T-helper 1 cell treated with Interleukin-12 subunit alpha and Interleukin-12 subunit beta and Interleukin-4 antibody, amounts not matched to agents 30 μg/mL and 1 μg/mL, for 36 hours (primary cell): ENCODE results near the gene NOP10.
A peak's percentile ranks its signal among the peaks of the same experiment; 100 is the strongest.
"Not testable (repeated sequence)": the region's sequence is repeated elsewhere in the genome, so short reads cannot be mapped to it uniquely, and the experiment has no call there.

Experiments
- H3K27ac Mint-ChIP-seq: one replicate; pipeline ENCODE4 v1.8.0; 2021; ENCODE audit warnings: mild to moderate bottlenecking, mixed read lengths
- H3K27me3 Mint-ChIP-seq: one replicate; pipeline ENCODE4 v1.8.0; 2021; ENCODE audit warnings: low read depth, mixed read lengths
- H3K36me3 Mint-ChIP-seq: one replicate; pipeline ENCODE4 v1.8.0; 2021; ENCODE audit warnings: low read depth, mixed read lengths
- H3K4me1 Mint-ChIP-seq: one replicate; pipeline ENCODE4 v1.8.0; 2021; ENCODE audit warnings: low read depth, mixed read lengths
- H3K4me3 Mint-ChIP-seq: one replicate; pipeline ENCODE4 v1.8.0; 2021; ENCODE audit warnings: mild to moderate bottlenecking, moderate library complexity, mixed read lengths
- H3K9me3 Mint-ChIP-seq: one replicate; pipeline ENCODE4 v1.8.0; 2021; ENCODE audit warnings: mixed read lengths

NOP10 gene

GRCh38 chr15:34365091-34365825, 22.3 kb upstream of the NOP10 start:
- H3K4me1 Mint-ChIP-seq = peaks cover 26% of the 10 kb centered on the region
- H3K36me3 Mint-ChIP-seq = peaks cover 22% of the 10 kb centered on the region
- no peaks in the 10 kb centered on the region for H3K9me3 Mint-ChIP-seq
- no peaks in the 10 kb centered on the region for H3K27me3 Mint-ChIP-seq
- peak overlapping the region; percentile 99 for H3K4me3 Mint-ChIP-seq
- H3K27ac Mint-ChIP-seq = peak overlapping the region; percentile 36

GRCh38 chr15:34364041-34364440, 21.1 kb upstream of the NOP10 start:
- peaks cover 28% of the 10 kb centered on the region for H3K4me1 Mint-ChIP-seq
- H3K36me3 Mint-ChIP-seq = peaks cover 30% of the 10 kb centered on the region
- H3K4me3 Mint-ChIP-seq = no peak overlapping the region
- H3K9me3 Mint-ChIP-seq = no peaks in the 10 kb centered on the region
- no peaks in the 10 kb centered on the region for H3K27me3 Mint-ChIP-seq
- no peak overlapping the region for H3K27ac Mint-ChIP-seq

DNA sequence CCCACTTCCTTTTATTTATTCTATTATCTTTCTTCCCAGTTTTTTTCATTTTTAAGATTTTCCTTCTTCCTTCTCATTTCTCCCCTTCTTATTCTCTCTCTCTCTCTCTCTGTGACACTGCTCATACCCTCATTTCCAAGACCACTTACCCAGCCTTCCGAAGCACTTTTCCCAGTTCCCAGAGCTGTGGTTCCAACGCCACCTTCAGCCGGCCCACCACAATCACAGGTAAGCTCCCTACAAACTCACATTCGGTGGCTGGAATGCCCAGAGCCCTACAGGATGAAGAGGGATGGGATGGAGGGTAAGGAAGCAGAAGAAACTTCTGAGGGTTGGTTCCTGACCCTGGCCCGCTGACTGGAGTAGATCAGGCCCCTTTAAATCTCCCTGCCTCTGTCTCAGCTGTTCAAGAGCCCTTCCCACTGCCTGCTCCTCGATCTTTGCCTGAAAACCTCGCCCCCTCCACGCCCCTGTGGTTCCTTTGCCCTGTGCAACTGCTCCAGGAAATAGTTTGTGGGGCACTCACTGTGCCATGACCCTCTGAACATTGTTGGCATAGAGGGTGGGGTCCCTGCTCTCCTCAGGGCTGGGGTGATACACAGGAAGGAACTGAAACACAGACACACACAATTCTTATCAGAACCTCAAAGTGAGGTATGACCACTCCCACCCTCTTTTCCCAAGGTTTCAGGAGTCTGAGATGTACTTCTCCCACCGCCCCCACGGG, 19.3 kb upstream of the NOP10 start:
- Mint-ChIP-seq H3K27ac (peak overlapping the region; percentile 10), H3K27me3 (no peaks in the 10 kb centered on the region), H3K4me1 (peaks cover 20% of the 10 kb centered on the region), H3K9me3 (no peaks in the 10 kb centered on the region), H3K4me3 (no peak overlapping the region), H3K36me3 (peaks cover 37% of the 10 kb centered on the region)

DNA sequence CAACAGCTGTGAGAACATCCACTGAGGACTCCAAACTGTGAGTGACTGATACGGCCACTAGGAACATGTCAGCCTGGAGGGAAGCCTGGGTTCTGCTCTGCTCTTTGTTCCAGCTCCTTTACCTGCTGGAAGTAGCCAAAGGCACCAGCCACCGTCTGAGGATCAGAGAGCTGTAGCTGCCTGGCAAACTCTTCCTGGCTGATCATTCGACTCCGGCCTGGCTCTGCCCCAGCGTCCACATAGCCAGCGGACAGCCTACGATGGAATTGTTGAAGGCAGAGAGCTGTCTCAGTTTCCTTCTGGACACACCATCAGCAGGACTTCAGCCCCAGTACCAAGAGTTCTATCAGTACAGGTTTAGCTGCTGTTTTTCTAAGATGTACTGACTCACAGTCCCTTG, 18.3 kb upstream of the NOP10 start:
- Mint-ChIP-seq H3K36me3 (peaks cover 37% of the 10 kb centered on the region), H3K4me3 (no peak overlapping the region), H3K27ac (no peak overlapping the region), H3K4me1 (peaks cover 20% of the 10 kb centered on the region), H3K9me3 (no peaks in the 10 kb centered on the region), H3K27me3 (no peaks in the 10 kb centered on the region)

GRCh38 chr15:34360298-34360697, 17.4 kb upstream of the NOP10 start:
- H3K36me3 Mint-ChIP-seq = peaks cover 39% of the 10 kb centered on the region
- H3K4me1 Mint-ChIP-seq = peaks cover 13% of the 10 kb centered on the region
- H3K4me3 Mint-ChIP-seq = no peak overlapping the region
- H3K9me3 Mint-ChIP-seq = no peaks in the 10 kb centered on the region
- no peak overlapping the region for H3K27ac Mint-ChIP-seq
- H3K27me3 Mint-ChIP-seq = no peaks in the 10 kb centered on the region

GRCh38 chr15:34359416-34359815, 16.5 kb upstream of the NOP10 start:
- Mint-ChIP-seq H3K27me3 (no peaks in the 10 kb centered on the region), H3K4me1 (peaks cover 8% of the 10 kb centered on the region), H3K9me3 (no peaks in the 10 kb centered on the region), H3K27ac (no peak overlapping the region), H3K36me3 (peaks cover 40% of the 10 kb centered on the region), H3K4me3 (no peak overlapping the region)

GRCh38 chr15:34358948-34359347, 16.0 kb upstream of the NOP10 start:
- Mint-ChIP-seq H3K36me3 (peaks cover 40% of the 10 kb centered on the region), H3K4me3 (no peak overlapping the region), H3K27ac (no peak overlapping the region), H3K4me1 (peaks cover 8% of the 10 kb centered on the region), H3K9me3 (no peaks in the 10 kb centered on the region), H3K27me3 (no peaks in the 10 kb centered on the region)

DNA sequence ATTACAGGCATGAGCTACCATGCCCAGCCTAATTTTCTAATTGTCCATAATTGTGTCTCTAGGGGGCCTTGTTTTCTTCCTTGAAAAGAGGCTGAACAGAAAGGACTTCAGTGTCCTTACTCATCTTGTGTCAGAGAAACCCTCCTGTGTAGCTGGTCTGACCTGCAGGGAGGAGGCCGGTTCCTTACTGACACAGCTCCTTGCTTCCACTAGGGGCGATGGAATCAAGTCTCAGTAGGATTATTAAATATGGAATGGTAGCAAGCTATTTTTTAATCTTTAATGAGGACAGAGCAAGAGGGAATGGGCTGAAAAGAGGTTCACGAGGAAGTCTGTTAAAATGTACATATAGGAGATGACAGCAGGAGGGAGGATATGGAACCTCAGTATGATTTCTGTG, 15.4 kb upstream of the NOP10 start:
- Mint-ChIP-seq H3K4me1 (peaks cover 5% of the 10 kb centered on the region), H3K4me3 (no peak overlapping the region), H3K27ac (no peak overlapping the region), H3K27me3 (no peaks in the 10 kb centered on the region), H3K36me3 (peaks cover 40% of the 10 kb centered on the region), H3K9me3 (no peaks in the 10 kb centered on the region)

- Mint-ChIP-seq H3K27me3 (no peaks in the 10 kb centered on the region), H3K36me3 (peaks cover 35% of the 10 kb centered on the region), H3K4me3 (no peak overlapping the region), H3K9me3 (no peaks in the 10 kb centered on the region), H3K27ac (no peak overlapping the region), H3K4me1 (peaks cover 3% of the 10 kb centered on the region)
Measured at GRCh38 chr15:34357653-34358052, 14.7 kb upstream of the NOP10 start.

DNA sequence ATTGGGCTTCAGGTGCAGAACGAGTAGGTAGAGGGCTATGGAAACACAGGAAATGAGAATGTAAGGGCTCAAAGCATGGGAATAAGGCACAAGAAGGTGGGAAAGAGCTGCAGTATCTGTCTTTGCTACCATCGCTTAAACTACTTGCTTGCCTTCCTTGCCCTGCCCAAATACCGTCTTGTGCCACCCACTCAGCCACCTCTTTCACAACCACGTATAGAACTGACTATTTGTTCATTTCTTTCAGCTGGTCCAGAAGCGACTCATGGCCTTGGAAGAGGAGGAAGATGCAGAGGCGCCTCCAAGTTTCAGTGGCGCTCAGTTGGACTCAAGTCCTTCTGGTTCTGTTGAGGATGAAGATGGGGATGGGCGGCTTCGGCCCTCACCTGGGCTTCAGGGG, 12.3 kb upstream of the NOP10 start:
- Mint-ChIP-seq H3K4me1 (peaks cover 2% of the 10 kb centered on the region), H3K36me3 (peaks cover 26% of the 10 kb centered on the region), H3K27ac (no peak overlapping the region), H3K4me3 (no peak overlapping the region), H3K9me3 (no peaks in the 10 kb centered on the region), H3K27me3 (no peaks in the 10 kb centered on the region)

DNA sequence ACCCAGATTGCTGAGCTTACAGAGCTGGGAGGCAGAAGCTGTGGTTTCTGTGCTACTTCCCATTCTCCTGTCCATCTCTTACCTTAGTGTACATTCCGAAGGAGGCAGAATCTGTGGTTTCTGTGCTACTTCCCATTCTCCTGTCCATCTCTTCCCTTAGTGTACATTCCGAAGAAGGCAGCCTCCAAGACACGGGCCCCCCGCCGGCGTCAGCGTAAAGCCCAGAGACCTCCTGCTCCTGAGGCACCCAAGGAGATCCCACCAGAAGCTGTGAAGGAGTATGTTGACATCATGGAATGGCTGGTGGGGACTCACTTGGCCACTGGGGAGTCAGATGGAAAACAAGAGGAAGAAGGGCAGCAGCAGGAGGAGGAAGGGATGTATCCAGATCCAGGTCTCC, 11.3 kb upstream of the NOP10 start:
- H3K27me3 Mint-ChIP-seq = no peaks in the 10 kb centered on the region
- no peak overlapping the region for H3K27ac Mint-ChIP-seq
- no peak overlapping the region for H3K4me3 Mint-ChIP-seq
- peaks cover 22% of the 10 kb centered on the region for H3K36me3 Mint-ChIP-seq
- no peaks in the 10 kb centered on the region for H3K9me3 Mint-ChIP-seq
- H3K4me1 Mint-ChIP-seq = no peaks in the 10 kb centered on the region

GRCh38 chr15:34353627-34354026, 10.7 kb upstream of the NOP10 start:
- Mint-ChIP-seq H3K4me1 (no peaks in the 10 kb centered on the region), H3K36me3 (peaks cover 17% of the 10 kb centered on the region), H3K4me3 (no peak overlapping the region), H3K27ac (no peak overlapping the region), H3K27me3 (no peaks in the 10 kb centered on the region), H3K9me3 (no peaks in the 10 kb centered on the region)

DNA sequence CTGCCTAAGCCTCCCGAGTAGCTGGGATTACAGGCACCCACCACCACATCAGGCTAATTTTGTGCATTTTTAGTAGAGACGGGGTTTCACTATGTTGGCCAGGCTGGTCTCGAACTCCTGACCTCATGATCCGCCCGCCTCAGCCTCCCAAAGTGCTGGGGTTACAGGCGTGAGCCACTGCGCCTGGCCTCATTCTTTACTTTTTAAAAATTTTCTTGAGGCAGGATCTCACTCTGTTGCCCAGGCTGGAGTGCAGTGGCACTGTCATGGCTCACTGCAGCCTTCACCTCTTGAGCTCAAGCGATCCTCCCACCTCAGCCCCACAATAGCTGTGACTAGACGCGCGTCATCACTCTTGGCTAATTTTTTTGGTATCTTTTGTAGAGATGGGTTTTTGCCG, 10.1 kb upstream of the NOP10 start:
- H3K36me3 Mint-ChIP-seq = peaks cover 14% of the 10 kb centered on the region
- not testable (repeated sequence) for H3K27ac Mint-ChIP-seq, H3K4me3 Mint-ChIP-seq, H3K9me3 Mint-ChIP-seq, H3K27me3 Mint-ChIP-seq, H3K4me1 Mint-ChIP-seq

- no peaks in the 10 kb centered on the region for H3K9me3 Mint-ChIP-seq
- H3K27me3 Mint-ChIP-seq = no peaks in the 10 kb centered on the region
- H3K36me3 Mint-ChIP-seq = peaks cover 6% of the 10 kb centered on the region
- H3K4me1 Mint-ChIP-seq = no peaks in the 10 kb centered on the region
- H3K27ac Mint-ChIP-seq = no peak overlapping the region
- H3K4me3 Mint-ChIP-seq = no peak overlapping the region
Measured at GRCh38 chr15:34349769-34350168, 6.8 kb upstream of the NOP10 start.

DNA sequence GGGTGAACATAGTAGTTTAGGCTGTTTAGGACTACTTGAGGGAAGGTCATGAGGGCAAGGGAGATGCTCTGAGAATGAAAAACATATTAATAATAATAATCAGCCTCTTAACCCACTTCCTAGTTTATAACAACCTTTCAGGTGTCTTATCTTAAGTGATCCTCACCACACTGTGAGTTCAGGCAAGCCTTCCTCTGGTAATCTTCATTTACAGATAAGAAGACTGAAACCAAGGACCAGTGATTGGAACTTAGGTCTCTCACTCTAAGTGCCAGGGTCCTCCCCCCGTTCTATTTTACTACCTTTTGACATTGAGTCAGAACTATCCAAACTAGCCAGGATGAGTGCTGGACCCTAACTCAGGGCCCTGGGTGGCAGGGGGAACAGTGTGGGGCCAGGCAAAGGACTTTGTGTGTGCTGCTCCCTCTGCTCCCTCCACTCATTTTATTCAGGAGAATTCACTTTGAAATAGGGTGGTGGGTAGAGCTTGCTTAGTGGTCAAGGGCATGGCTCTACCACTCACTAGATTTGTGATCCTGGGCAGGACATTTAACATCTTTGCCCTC, 5.9 kb upstream of the NOP10 start:
- Mint-ChIP-seq H3K27me3 (no peaks in the 10 kb centered on the region), H3K4me3 (no peak overlapping the region), H3K4me1 (no peaks in the 10 kb centered on the region), H3K36me3 (peaks cover 6% of the 10 kb centered on the region), H3K27ac (no peak overlapping the region), H3K9me3 (no peaks in the 10 kb centered on the region)
